Esophagus muscularis mucosa (tissue), 4 donors: Measurements from ENCODE around the gene NFRKB.

ENCODE experiments used
- EP300 ChIP-seq: sonication (generic); formaldehyde crosslinking; IDR thresholded peaks from one replicate; pipeline ENCODE4 v1.6.1; 2017; ENCODE audit warnings: antibody characterized with exemption
- POLR2A ChIP-seq: fragments of 450-650 bp; IDR thresholded peaks from one replicate; pipeline ENCODE4 v1.6.1; 2017; ENCODE audit warnings: antibody characterized with exemption, moderate library complexity, mild to moderate bottlenecking, low read depth
- POLR2AphosphoS5 ChIP-seq, 2 donors: sonication (generic); formaldehyde crosslinking; IDR thresholded peaks; one replicate each; pipeline ENCODE4 v1.6.1; 2017; ENCODE audit warnings: antibody characterized with exemption in 2 of 2
- TF ChIP-seq, protein P1 (sequence below), 3 experiments: fragments of 200-600 bp in 2 of 3; fragments of 450-650 bp in 1 of 3; sonication (generic) in 2 of 3; IDR thresholded peaks; one replicate each; pipeline ENCODE4 v1.5.1; 2017 to 2019; ENCODE audit warnings: antibody characterized with exemption in 3 of 3, mild to moderate bottlenecking in 2 of 3, moderate library complexity in 1 of 3

DNA sequence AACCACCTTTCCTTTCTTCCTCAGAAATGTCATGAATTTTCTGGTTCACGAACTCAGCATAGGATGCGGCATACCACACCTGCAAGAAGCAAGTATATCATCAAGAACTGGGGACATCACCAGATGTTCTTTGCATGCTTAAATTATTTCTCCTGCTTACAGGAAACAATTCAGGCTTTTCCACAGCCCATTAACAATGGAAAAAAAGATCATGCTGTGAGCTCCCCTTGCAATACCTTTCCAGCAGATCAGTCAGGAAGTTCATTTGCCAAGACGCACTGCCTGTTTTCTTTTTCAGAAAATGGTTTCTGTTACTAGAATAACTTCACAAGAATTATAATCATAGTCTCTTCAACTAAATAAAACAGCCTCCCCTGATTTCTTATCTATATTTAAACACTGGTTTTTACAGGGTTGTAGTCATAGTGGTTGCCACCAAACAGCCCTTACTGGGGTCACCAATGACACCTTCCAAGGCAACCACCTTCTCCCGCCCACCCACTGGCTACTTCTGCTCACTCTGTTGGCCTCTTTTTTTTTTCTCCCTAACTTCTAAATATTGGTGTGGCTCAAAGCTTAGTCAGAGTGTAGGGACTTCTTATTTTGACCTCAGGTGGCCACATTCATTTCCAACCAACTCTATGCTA is 42.3 kb upstream of the NFRKB start:
- TF ChIP-seq, protein P1, sequence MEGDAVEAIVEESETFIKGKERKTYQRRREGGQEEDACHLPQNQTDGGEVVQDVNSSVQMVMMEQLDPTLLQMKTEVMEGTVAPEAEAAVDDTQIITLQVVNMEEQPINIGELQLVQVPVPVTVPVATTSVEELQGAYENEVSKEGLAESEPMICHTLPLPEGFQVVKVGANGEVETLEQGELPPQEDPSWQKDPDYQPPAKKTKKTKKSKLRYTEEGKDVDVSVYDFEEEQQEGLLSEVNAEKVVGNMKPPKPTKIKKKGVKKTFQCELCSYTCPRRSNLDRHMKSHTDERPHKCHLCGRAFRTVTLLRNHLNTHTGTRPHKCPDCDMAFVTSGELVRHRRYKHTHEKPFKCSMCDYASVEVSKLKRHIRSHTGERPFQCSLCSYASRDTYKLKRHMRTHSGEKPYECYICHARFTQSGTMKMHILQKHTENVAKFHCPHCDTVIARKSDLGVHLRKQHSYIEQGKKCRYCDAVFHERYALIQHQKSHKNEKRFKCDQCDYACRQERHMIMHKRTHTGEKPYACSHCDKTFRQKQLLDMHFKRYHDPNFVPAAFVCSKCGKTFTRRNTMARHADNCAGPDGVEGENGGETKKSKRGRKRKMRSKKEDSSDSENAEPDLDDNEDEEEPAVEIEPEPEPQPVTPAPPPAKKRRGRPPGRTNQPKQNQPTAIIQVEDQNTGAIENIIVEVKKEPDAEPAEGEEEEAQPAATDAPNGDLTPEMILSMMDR (IDR thresholded peaks at IDR 0.05): no peak
- TF ChIP-seq POLR2A: no peak
- TF ChIP-seq POLR2AphosphoS5 (IDR thresholded peaks at IDR 0.05): no peak
- TF ChIP-seq EP300: no peak
